ENCODE results near the gene PHLPP2.
"Not testable (repeated sequence)": the region's sequence is repeated elsewhere in the genome, so short reads cannot be mapped to it uniquely, and the experiment has no call there.

Gene PHLPP2

DNA sequence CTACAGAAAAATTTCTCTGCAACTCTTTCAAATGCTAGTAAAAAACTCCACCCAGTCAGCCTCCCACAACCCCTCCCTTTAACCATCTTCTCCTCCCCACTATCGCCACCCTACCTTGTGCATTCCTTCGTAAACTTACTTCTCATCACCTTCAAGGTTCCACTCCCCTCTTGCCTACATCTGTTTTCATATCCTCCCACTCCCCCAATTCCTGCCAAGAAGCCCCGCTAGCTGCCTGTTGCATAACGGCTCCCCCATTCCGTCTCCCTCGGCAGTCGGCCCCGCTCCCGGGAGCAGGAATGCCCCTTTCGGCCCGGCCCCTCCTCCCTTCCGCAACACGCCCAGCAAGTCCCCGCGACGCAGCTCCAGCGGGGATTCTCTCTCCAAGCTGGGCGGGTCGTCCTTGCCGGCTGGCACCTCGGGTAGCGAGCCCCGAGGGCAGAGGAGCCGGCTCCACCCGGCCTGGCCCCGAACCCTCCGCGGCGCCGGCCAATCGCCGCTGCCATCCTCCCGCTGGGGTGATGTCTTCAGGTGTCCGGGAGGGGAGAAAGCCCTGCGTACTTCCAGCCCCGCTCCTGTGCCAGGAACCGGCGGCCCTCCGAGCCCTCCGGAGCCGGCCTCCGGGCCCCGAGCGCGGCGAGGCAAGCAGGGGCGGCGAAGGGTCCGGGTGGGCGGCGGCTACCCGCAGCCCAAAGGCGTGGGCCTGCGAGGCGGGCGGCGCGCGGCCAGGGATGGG lies 1.5 kb downstream of the PHLPP2 start:
- DNase-seq = no peak

DNA sequence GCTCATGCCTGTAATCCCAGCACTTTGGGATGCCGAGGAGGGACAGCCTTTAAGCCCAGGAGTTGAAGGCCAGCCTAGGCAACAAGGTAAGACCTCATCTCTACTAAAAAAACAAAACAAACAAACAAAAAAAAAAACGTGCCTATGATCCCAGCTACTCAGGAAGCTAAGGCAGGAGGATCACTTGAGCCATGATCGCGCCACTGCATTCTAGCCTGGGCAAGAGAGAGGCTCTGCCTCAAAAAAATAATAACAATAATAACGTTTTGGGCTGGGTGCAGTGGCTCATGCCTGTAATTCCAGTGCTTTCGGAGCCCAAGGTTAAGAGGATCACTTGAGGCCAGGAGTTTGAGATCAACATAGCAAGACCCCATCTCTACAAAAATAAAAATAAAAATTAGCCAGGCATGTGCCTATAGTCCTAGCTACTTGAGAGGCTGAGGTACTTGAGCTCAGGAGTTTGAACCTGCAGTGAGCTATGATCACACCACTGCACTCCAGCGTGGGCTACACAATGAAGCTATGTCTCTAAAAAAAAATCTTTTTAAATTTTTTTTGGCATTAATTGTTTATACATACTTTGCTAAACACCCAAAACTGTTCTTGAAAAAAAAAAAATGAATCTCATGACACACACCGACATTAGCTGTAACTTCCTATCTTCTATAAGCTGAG lies 3.3 kb downstream of the PHLPP2 start:
- no peak for DNase-seq

DNA sequence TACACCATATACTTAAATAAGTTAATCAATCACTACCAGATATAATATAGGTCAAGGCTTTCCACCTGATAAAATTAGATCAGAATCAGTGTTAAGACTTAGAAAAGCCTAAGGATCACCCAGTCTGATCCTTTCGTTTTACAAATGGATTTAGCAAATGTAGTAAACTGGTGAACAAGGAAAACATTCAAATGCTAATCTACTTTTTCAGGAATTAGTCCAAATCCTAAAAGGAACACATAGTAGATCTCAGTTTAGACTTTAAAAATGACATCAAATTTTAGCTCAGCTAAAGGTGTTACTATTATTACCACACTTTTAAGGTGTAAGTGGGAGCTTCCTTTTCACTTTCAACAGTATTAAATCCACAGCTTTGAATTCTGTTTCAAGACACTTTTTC lies 12.0 kb downstream of the PHLPP2 start:
- DNase-seq = no peak

DNA sequence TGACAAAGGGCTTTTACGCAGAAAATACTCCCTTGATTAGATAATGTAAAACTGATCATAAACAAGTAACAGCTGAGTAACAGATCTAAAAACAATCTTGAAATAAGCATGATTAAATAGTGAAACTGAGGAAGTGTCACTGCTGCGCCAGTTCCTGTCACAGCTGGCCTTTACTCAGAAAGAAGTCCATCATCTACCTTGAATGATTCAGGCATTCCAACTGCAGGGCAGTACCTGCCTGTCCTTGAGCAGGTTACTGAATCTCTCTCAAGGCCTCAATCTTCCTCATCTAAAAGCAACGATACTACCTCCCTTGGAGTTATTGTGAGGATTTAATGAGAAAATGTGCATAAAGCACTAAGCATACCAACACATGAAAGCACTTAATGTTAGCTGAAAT lies 12.7 kb downstream of the PHLPP2 start:
- no peak for DNase-seq

DNA sequence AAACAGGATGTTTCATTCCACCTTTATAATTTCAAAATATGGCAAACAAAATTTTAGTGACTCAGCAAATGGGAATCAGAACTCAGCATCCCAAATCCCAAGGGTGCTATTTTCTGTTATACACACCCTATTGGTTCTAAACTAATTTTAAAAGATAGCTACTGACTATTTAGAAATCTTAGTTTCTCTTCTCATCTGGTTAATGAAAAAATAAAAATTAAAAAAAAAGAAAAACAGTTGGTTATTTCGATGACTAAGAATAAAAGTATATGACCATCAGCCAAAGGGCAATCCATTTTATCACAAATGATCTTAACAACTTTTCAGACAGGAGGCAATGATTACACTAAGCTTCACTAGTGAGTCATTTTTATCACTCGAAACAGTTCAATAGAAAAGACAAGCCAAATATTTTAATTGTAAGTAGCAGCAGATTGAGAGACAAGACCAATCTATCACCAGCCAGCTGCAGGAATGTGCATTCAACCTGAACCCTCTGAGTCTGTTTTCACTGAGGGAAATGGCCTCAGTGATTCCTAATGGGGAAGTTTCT lies 15.2 kb downstream of the PHLPP2 start:
- DNase-seq = no peak

DNA sequence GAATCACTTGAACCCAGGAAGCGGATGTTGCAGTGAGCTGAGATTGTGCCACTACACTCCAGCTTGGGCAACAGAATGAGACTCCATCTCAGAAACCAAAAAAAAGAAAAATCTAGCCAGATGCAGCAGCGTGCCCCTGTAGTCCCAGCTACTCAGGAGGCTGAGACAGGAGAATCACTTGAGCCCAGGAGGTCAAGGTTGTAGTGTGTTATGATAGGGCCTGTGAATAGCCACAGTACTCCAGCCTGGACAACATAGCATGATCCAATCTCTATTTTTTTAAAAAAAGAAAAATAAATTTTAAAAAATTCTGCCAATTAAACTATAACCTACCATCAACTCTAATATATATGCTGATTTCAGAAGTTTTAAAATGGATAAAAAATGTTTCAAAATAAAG lies 15.8 kb downstream of the PHLPP2 start:
- DNase-seq = no peak

DNA sequence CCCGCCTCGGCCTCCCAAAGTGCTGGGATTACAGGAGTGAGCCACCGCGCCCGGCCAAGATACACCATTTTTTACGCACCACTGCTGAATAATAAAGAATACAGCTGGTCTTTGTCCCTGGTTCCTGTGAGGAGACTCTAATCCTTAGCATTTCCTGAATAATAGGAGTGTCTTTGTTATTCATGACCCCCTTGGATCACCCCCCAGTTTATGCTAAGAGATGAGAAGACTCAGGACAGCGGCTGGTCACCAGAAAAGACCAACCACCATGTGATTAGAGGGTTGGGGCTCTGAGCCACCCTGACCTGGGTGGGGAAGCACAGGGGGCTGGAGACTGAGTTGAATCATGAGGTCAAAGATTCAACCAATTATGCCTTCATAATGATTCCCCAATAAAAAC lies 17.3 kb downstream of the PHLPP2 start:
- no peak for DNase-seq

DNA sequence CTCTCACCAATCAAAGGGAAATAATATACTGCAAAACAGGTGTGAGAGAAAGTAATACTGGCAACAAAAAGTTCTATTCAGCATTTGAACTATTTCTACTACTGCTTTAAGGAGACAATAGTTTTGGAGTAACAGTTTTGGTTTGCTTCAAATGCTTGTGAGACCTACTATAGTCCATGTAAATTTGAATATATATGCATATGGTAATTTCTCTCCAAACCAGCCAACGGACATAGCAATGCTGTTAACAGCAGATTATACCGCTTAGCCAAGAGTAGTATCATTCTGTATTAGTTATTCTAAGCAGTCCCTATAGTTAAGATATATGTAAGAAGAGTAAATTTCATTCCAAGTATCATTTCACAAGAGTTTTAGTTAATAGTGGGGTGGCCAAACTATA lies 18.5 kb downstream of the PHLPP2 start:
- DNase-seq = no peak

DNA sequence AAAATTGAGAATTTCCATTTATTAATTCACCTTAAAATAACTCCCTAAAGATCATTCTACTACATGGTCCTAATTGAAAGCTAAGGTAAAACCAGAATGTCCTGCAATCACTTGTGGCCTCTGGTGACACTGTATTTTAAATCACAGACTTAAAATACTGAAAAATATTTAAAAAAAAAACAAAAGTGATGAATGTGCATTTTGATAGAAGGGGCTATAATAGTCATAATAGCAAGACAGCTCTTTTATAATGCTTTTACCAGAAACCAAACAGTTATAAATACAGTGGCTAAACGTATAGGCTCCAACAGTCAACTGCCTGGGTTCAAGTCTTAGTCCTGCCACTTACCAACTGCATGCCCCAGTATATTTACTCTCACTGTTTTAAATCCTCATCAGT lies 21.2 kb downstream of the PHLPP2 start:
- DNase-seq = no peak

DNA sequence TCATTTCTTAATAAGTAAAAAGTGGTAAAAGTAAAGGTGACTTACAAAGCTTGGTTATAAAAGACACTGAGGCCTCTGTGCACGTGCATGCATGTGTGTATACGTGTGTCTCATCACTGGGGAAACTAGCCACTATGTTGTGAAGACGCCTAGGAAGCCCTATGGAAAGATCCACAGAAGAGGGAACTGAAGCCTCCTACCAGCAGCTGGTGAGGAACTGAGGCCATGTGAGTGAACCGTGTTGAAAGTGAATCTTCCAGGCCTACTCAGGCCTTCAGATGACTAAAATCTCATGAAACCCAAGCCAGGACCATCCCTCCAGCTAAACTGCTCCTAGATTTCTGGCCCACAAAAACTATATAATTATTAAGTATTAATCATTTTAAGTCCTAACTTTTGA lies 23.7 kb downstream of the PHLPP2 start:
- no peak for DNase-seq

DNA sequence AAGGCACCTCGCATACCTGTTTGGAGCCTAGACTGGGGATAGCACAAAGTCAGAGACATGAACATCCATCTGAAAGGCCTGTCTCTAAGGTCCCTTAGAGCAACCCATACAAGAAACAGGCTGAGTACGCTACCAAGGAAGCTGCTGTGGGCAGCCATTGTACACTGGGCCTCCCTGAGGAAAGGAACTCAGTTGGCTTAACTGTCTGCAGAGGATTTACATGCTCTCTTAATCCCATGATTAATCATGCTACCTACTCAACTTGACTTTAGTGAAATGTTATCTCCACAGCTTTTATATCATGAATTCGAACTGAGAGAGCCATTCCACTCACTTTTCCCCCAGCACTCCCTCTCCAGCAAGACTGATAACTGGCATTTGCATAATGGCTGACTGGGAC lies 26.0 kb downstream of the PHLPP2 start:
- DNase-seq = no peak

DNA sequence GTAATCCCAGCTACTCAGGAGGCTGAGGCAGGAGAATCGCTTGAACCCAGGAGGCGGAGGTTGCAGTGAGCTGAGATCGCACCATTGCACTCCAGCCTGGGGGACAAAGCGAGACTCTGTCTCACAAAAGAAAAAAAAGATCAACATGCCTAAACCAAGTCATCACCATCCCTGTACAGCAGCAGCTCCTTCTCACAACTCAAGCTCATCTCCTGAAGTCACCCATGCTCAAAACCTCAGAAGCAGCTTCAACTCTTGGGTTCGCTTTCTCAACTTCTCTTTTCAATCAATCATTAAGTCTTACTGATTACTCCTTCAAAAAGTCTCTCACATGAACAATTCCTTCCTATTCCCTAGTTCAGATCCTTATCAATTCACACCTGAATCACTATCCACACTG lies 31.3 kb downstream of the PHLPP2 start:
- no peak for DNase-seq

DNA sequence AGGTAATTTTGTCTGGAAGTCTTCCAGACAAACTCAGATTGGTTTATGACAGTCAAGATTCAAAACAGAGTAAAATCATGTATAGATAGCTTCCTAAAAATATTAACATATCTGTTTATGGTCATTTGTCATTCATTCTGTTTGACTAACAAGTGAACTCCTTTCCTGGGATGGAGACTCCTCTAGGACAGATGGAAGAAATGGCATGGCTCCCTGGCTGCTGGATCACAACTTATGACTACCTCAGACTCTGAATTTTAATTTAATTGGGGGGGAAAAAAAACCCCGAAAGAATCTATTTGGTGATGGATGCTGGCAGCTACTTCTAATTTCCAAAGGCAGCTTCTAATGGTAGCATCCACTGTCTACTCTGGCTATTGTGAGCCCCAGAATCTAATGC lies 34.6 kb downstream of the PHLPP2 start:
- DNase-seq = no peak

DNA sequence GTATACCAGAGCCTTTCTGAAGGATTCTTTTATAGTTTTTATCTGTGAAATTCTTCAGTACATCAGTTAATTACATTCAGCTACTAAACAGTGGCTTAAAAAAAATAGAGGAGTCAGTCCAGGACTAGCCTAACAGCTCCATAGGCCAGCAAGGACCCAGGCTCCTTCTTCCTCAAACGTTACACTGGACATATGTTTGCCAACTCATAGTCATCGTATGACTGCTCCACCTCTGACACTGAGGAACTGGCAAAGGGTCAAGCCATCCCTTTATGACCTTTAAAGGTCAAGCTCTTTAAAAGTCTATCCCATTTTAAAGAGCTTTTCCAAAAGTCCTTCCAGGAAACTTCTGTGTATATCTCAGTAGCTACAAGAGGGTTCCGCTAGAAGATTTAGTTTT lies 36.6 kb downstream of the PHLPP2 start:
- no peak for DNase-seq

DNA sequence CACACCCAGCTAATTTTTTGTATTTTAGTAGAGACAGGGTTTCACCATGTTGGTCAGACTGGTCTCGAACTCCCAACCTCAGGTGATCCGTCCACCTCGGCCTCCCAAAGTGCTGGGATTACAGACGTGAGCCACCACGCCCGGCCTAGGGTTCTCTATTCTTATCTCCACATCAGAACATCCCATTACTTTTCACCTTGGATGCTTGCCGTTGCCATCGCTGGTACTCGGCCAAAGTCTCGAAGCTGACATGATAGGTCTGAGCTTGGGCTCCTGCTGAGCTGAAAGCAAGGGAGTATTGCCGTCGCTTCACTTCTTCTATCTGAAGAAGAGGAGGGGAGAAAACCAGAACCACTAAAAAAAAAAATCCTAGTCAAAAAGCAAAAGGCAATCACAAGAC lies 40.2 kb downstream of the PHLPP2 start:
- not testable (repeated sequence) for DNase-seq

DNA sequence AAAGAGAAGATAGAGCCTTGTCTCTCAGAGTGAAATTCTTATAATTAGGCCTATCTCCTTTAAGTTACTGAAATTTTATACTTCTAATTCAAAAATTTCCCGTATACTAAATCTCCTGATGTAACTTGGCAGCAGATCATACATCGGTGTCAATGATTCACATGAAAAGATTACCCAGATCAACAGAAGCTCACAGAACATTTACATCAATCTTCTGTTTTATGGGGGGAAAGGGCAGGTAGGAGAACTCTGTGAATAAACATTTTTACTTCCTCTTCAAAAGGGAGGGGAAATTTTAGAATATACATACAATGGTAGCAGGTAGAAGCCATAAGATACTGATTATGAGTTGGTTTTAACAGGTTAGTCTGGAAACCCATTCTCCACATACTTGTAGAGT lies 43.1 kb downstream of the PHLPP2 start:
- DNase-seq = no peak

DNA sequence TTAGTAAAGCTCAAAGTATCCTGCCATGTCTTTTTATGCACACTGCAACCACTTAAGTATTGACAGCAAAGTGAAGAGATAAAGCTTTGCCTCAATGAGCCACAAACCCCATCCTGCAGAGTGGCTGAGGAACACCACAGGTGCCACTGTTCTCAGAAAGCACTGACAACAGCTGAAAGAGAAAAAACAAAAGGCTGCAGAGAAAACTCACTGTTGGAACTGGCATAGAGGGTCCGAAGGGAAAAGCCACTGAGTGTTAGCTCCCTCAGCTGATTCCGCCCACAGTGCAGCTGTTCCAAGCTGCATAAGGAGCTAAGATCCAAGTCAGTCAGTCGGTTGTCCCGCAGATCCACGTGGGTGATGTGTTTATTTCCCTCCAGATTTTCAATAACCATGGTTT lies 48.3 kb downstream of the PHLPP2 start:
- no peak for DNase-seq

DNA sequence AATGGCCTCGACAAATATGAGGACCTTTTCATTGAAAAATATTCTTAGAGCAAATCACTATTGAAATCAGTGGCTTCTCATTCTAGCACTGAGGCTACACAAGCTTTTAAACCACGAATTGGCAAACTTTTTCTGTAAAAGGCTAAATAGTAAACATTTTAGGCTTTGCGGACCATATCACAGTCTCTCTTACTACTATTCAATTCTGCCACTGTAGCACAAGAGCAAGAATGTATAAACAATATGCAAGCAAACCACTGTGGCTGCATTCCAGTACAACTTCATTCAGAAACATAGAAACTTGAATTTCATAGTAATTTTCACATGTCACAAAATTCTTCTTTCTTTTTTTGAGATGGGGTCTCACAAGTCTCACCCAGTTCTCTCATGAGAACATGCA lies 49.1 kb downstream of the PHLPP2 start:
- DNase-seq = no peak

DNA sequence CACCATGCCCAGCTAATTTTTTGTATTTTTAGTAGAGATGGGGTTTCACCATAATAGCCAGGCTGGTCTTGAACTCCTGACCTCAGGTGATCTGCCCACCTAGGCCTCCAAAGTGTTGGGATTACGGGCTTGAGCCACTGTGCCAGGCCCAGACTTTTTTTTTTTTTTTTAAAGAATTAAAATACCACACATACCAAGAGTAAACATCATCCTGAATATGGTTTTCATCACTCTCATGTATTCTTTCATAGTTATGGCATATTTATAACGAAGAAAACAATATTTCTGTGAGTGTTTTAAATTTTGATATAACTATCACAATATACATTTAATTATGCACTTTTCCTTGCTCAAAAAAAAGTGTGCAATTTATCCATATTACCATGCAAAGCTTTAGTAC lies 50.3 kb downstream of the PHLPP2 start:
- no peak for DNase-seq

DNA sequence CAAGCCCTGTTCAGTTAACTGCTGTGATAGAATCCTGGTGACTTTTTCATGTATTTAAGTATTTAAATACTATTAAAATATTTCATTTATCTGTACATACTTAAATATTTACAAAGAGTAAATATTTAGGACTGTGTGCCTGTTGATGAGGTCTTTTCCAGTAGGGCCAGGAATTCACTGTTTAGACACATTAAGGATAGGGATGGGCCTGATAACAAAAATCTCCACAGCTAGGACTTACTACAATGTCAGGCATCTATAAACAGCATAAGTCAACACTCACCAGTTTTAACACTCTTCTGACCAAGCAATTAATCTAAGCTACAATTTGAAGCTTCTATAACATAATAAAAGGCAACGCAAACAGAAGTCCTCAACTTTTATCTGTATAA lies 50.9 kb downstream of the PHLPP2 start:
- DNase-seq = no peak

DNA sequence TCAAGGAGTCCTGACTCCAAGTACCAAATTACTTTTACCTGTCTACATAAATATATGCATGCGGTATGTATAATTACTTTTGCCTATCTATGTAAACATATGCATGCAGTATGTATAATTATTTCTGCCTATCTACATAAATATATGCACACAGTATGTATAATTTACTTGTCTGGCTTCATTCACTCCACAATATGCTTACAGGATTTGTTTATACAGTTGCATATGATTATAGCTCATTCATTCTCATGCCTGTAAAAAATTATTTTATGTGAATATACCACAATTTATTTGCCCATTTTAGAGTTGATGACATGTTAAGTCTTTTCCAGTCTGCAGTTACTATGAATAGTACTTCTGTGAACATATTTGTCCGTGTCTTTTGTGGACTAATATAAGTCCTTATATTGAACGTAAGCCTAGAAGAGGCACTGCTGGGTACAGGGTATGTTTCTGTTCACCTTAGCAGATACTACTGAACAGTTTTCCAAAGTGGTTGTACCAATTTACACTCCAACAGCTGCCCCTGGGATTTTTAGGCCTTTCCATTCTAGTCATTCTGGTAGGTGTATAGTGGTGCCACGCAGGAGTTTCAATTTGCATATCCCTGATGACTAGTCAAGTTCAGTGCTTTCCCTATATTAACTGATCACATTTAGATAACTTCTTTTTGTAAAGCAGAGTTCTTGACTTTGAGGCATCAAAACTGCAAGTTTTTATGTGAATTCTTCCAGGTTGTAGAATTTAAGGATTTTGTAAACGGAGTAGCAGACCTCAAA lies 51.5 kb downstream of the PHLPP2 start:
- DNase-seq = no peak

DNA sequence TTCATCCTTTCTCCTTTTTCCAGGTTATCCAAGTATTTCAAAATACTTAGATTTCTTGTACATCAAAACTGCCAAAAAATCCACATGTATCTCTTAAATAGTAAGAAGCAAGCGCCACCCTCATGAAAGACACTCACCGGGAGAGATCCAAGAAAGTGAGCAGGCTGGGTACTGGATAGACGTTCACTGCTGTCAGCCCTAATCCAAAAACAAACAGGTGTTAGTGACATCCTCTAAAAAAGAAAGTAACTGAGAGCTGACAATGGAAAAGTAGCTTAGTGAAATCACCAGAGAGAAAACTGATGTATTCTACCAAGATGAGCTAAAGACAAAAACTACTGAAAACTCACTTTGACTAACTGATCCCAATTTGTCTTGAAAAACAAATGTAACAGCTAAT lies 52.4 kb downstream of the PHLPP2 start:
- DNase-seq = no peak

DNA sequence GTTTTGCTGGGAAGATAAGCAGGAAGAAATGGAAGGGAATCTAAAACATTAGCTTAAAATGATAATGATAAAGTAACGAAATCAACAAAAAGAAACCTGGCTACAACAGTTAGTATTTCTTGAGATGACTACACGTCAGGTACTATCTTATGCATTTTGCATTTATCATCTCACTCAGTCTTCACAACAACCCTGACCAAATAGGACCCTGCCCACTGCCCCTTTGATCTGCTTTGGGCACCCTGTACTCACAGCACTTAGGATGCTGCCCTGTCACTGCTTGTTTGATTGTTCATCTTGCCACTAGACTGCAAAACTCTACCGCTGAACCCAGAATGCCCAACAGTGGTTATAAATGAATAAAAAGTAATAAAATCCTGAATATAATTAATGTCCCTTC lies 53.3 kb downstream of the PHLPP2 start:
- DNase-seq = no peak

DNA sequence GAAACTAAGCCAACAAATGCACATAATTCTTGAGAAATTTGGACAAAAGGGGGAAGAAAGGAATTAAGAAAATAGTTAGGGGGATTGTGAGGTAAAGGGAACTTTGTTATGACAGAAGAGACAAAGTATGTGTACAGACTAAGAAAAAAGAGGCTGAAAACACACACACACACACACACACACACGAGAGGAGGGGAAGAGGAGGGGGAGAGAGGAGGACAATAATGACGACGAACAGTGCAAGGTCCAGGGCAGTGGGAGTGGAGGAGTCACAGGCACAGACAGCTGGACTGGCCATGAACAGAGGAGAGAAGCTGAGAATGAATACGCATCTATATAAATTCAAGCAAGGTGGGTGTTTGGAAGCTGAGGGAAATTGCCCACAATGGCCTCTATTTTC lies 54.0 kb downstream of the PHLPP2 start:
- no peak for DNase-seq
